HUES48 (cell line): ENCODE results near the gene LST1.

Source experiments
- H3K27ac ChIP-seq: one replicate; pipeline ENCODE4 v1.7.0; 2013; ENCODE audit warnings: low read depth, low read length, inconsistent platforms
- H3K27me3 ChIP-seq: 2 replicates; pipeline ENCODE4 v1.6.1; 2013; ENCODE audit warnings: mild to moderate bottlenecking, low read length; ENCODE audit not compliant: control insufficient read depth, insufficient read depth
- H3K36me3 ChIP-seq: 2 replicates; pipeline ENCODE4 v1.6.1; 2013; ENCODE audit warnings: low read length; ENCODE audit not compliant: control insufficient read depth, insufficient read depth
- H3K4me1 ChIP-seq: 2 replicates; pipeline ENCODE4 v1.6.1; 2013; ENCODE audit warnings: mild to moderate bottlenecking, low read length; ENCODE audit not compliant: control insufficient read depth, insufficient read depth
- H3K4me3 ChIP-seq: 2 replicates; pipeline ENCODE4 v1.5.1; 2013; ENCODE audit warnings: mild to moderate bottlenecking, low read depth, low read length
- H3K9ac ChIP-seq: 2 replicates; pipeline ENCODE4 v1.6.1; 2013; ENCODE audit warnings: mild to moderate bottlenecking, low read depth, low read length, moderate library complexity
- H3K9me3 ChIP-seq: 2 replicates; pipeline ENCODE4 v1.6.1; 2013; ENCODE audit warnings: low read length; ENCODE audit not compliant: control insufficient read depth, insufficient read depth

Gene LST1

GRCh38 chr6:31614684-31615578 is 28.9 kb downstream of the LST1 start, which contains the start of gene AIF1:
AIF1 (plus strand) TSS chr6:31615234; CDS start chr6:31615330, 96 bp downstream.
- no peak within 1 kb of the TSS for H3K27ac ChIP-seq
- no peaks in the 10 kb centered on the region for H3K36me3 ChIP-seq
- no peak within 1 kb of the TSS for H3K4me3 ChIP-seq
- H3K27me3 ChIP-seq, result no peaks in the 10 kb centered on the region
- H3K9me3 ChIP-seq, result no peaks in the 10 kb centered on the region
- H3K9ac ChIP-seq, result no peak within 1 kb of the TSS
- H3K4me1 ChIP-seq, result no peaks in the 10 kb centered on the region

- Histone ChIP-seq H3K27ac (no peak overlapping the region), H3K4me3 (no peak overlapping the region)
These were observed 29.7 kb downstream of the LST1 start for GRCh38 chr6:31615748-31616147.

GRCh38 chr6:31617010-31617409 is 30.9 kb downstream of the LST1 start:
- Histone ChIP-seq H3K9me3 (no peaks in the 10 kb centered on the region), H3K27me3 (no peaks in the 10 kb centered on the region), H3K27ac (no peak overlapping the region), H3K4me1 (peaks cover 4% of the 10 kb centered on the region; the same call in 1 of the 2 replicates), H3K4me3 (no peak overlapping the region), H3K9ac (no peak overlapping the region), H3K36me3 (peaks cover 5% of the 10 kb centered on the region)

More at GRCh38 chr6:31615748-31616147, 29.7 kb downstream of the LST1 start:
- Histone ChIP-seq H3K36me3 (no peaks in the 10 kb centered on the region), H3K4me1 (no peaks in the 10 kb centered on the region), H3K27me3 (no peaks in the 10 kb centered on the region), H3K9ac (no peak overlapping the region), H3K9me3 (no peaks in the 10 kb centered on the region)

- Histone ChIP-seq H3K36me3 (peaks cover 34% of the 10 kb centered on the region), H3K9me3 (no peaks in the 10 kb centered on the region), H3K27ac (peak overlapping the region; percentile 99), H3K4me3 (peak overlapping the region; percentile 72), H3K4me1 (peaks cover 13% of the 10 kb centered on the region), H3K27me3 (no peaks in the 10 kb centered on the region), H3K9ac (peak overlapping the region; percentile 90)
These were observed 33.9 kb downstream of the LST1 start for GRCh38 chr6:31619805-31620585.

- Histone ChIP-seq H3K27ac (peak within 1 kb of the TSS; percentile 99), H3K9ac (peak within 1 kb of the TSS; percentile 93), H3K4me3 (peak within 1 kb of the TSS; percentile 84), H3K36me3 (peaks cover 42% of the 10 kb centered on the region), H3K9me3 (no peaks in the 10 kb centered on the region), H3K27me3 (no peaks in the 10 kb centered on the region), H3K4me1 (peaks cover 13% of the 10 kb centered on the region)
These were observed 34.7 kb downstream of the LST1 start, which contains the start of gene PRRC2A for GRCh38 chr6:31620586-31621319. PRRC2A (plus strand) TSS chr6:31620715; CDS start chr6:31622790, 2,075 bp downstream.

- H3K9ac ChIP-seq, result peak overlapping the region; percentile 93
- no peaks in the 10 kb centered on the region for H3K9me3 ChIP-seq
- no peaks in the 10 kb centered on the region for H3K27me3 ChIP-seq
- peaks cover 13% of the 10 kb centered on the region for H3K4me1 ChIP-seq
- H3K4me3 ChIP-seq, result peak overlapping the region; percentile 84
- H3K27ac ChIP-seq, result peak overlapping the region; percentile 99
- H3K36me3 ChIP-seq, result peaks cover 48% of the 10 kb centered on the region
These were observed 35.4 kb downstream of the LST1 start for GRCh38 chr6:31621320-31621939.

GRCh38 chr6:31621991-31622390 is 35.9 kb downstream of the LST1 start:
- Histone ChIP-seq H3K9me3 (no peaks in the 10 kb centered on the region), H3K27ac (peak overlapping the region; percentile 99), H3K4me1 (peaks cover 13% of the 10 kb centered on the region), H3K9ac (peak overlapping the region; percentile 93), H3K4me3 (peak overlapping the region; percentile 84), H3K36me3 (peaks cover 54% of the 10 kb centered on the region), H3K27me3 (no peaks in the 10 kb centered on the region)

- Histone ChIP-seq H3K4me3 (peak overlapping the region; percentile 84), H3K9ac (no peak overlapping the region; the same call in 1 of the 2 replicates), H3K4me1 (peaks cover 13% of the 10 kb centered on the region), H3K36me3 (peaks cover 61% of the 10 kb centered on the region), H3K9me3 (no peaks in the 10 kb centered on the region), H3K27ac (no peak overlapping the region), H3K27me3 (no peaks in the 10 kb centered on the region)
These were observed 36.6 kb downstream of the LST1 start for GRCh38 chr6:31622684-31623091.

GRCh38 chr6:31624070-31624469 is 38.0 kb downstream of the LST1 start:
- no peak overlapping the region for H3K27ac ChIP-seq
- peaks cover 13% of the 10 kb centered on the region for H3K4me1 ChIP-seq
- H3K4me3 ChIP-seq, result no peak overlapping the region
- H3K9me3 ChIP-seq, result no peaks in the 10 kb centered on the region
- H3K36me3 ChIP-seq, result peaks cover 75% of the 10 kb centered on the region
- H3K27me3 ChIP-seq, result no peaks in the 10 kb centered on the region
- no peak overlapping the region for H3K9ac ChIP-seq

- H3K9me3 ChIP-seq, result no peaks in the 10 kb centered on the region
- H3K36me3 ChIP-seq, result peaks cover 99% of the 10 kb centered on the region
- H3K9ac ChIP-seq, result no peak overlapping the region
- peaks cover 10% of the 10 kb centered on the region for H3K4me1 ChIP-seq
- no peaks in the 10 kb centered on the region for H3K27me3 ChIP-seq
- H3K4me3 ChIP-seq, result no peak overlapping the region
- no peak overlapping the region for H3K27ac ChIP-seq
These were observed 40.9 kb downstream of the LST1 start for GRCh38 chr6:31626952-31627351.
